NCI-H748 treated with DMSO at 0.1 percent for 48 hours (cell line): ENCODE results near the gene FILIP1L.

Experiments used
- DNase-seq: peaks from one replicate; lab custom pipeline; 2025; lab: John Stamatoyannopoulos, UW

Gene FILIP1L

GRCh38 chr3:99974989-99975388 lies 139.3 kb downstream of the FILIP1L start:
- no peak for DNase-seq

GRCh38 chr3:99972380-99973104 lies 141.8 kb downstream of the FILIP1L start:
- DNase-seq: no peak

GRCh38 chr3:99971761-99972160 lies 142.5 kb downstream of the FILIP1L start:
- no peak for DNase-seq

GRCh38 chr3:99970198-99970597 lies 144.1 kb downstream of the FILIP1L start:
- DNase-seq: no peak

GRCh38 chr3:99969136-99969535 lies 145.2 kb downstream of the FILIP1L start:
- no peak for DNase-seq

- no peak for DNase-seq
Measured at GRCh38 chr3:99967796-99968195, 146.5 kb downstream of the FILIP1L start.

GRCh38 chr3:99966662-99967416 lies 147.5 kb downstream of the FILIP1L start:
- DNase-seq: no peak

GRCh38 chr3:99965681-99966408 lies 148.5 kb downstream of the FILIP1L start:
- DNase-seq: no peak

- no peak for DNase-seq
Measured at GRCh38 chr3:99965077-99965476, 149.2 kb downstream of the FILIP1L start.

- no peak for DNase-seq
Measured at GRCh38 chr3:99962703-99963102, 151.6 kb downstream of the FILIP1L start.

GRCh38 chr3:99961756-99962515 lies 152.4 kb downstream of the FILIP1L start:
- no peak for DNase-seq

GRCh38 chr3:99960941-99961340 lies 153.4 kb downstream of the FILIP1L start:
- DNase-seq: no peak

- DNase-seq: no peak
Measured at GRCh38 chr3:99960123-99960878, 154.0 kb downstream of the FILIP1L start.

- no peak for DNase-seq
Measured at GRCh38 chr3:99958222-99958912, 155.9 kb downstream of the FILIP1L start.

- no peak for DNase-seq
Measured at GRCh38 chr3:99957151-99957796, 157.0 kb downstream of the FILIP1L start.

- DNase-seq: no peak
Measured at GRCh38 chr3:99955773-99956562, 158.3 kb downstream of the FILIP1L start.

- DNase-seq: no peak
Measured at GRCh38 chr3:99954914-99955644, 159.2 kb downstream of the FILIP1L start.

- no peak for DNase-seq
Measured at GRCh38 chr3:99953596-99953995, 160.7 kb downstream of the FILIP1L start.

GRCh38 chr3:99952306-99952705 lies 162.0 kb downstream of the FILIP1L start:
- no peak for DNase-seq
